Mesenchymal stem cell (in vitro differentiated cells and primary cell): ENCODE results near the gene ATXN7L1.

Experiments used
- DNase-seq: peaks from one replicate; pipeline ENCODE4 v3.0.0-alpha.2; 2013
- H2AFZ ChIP-seq: one replicate; pipeline ENCODE4 v1.6.1; 2013; ENCODE audit warnings: low read depth, mild to moderate bottlenecking, control low read depth, inconsistent platforms, low read length, moderate library complexity
- H2AK5ac ChIP-seq: 2 replicates; pipeline ENCODE4 v1.6.1; 2013; ENCODE audit warnings: low read length, moderate library complexity, mild to moderate bottlenecking, inconsistent platforms; ENCODE audit not compliant: severe bottlenecking
- H2BK120ac ChIP-seq: one replicate; pipeline ENCODE4 v1.6.1; 2013; ENCODE audit warnings: low read depth, mild to moderate bottlenecking, inconsistent platforms, low read length, moderate library complexity
- H2BK12ac ChIP-seq, 2 experiments: one replicate each; pipeline ENCODE4 v1.6.1; 2013; ENCODE audit warnings: inconsistent platforms in 2 of 2, low read length in 2 of 2, mild to moderate bottlenecking in 2 of 2, moderate library complexity in 2 of 2, control low read depth in 1 of 2
- H2BK15ac ChIP-seq: one replicate; pipeline ENCODE4 v1.6.1; 2013; ENCODE audit warnings: mild to moderate bottlenecking, low read depth, inconsistent platforms; ENCODE audit not compliant: poor library complexity, severe bottlenecking
- H2BK5ac ChIP-seq: 2 replicates; pipeline ENCODE4 v1.6.1; 2013; ENCODE audit warnings: low read depth, mild to moderate bottlenecking, low read length, control low read depth, inconsistent platforms; ENCODE audit not compliant: poor library complexity, severe bottlenecking
- H3K14ac ChIP-seq, 2 experiments: one replicate each; pipeline ENCODE4 v1.6.1; 2013; ENCODE audit warnings: inconsistent platforms in 2 of 2, low read length in 2 of 2, control low read depth in 1 of 2, mild to moderate bottlenecking in 1 of 2, moderate library complexity in 1 of 2
- H3K18ac ChIP-seq, 2 experiments: one replicate each; pipeline ENCODE4 v1.6.1; 2013; ENCODE audit warnings: inconsistent platforms in 2 of 2, low read length in 2 of 2, control low read depth in 1 of 2, low read depth in 1 of 2, mild to moderate bottlenecking in 1 of 2
- H3K23ac ChIP-seq, 2 experiments: one replicate each; pipeline ENCODE4 v1.6.1; 2013; ENCODE audit warnings: inconsistent platforms in 2 of 2, low read length in 2 of 2, mild to moderate bottlenecking in 2 of 2, moderate library complexity in 2 of 2, control low read depth in 1 of 2
- H3K27ac ChIP-seq: 2 replicates; pipeline ENCODE4 v1.5.1; 2013; ENCODE audit warnings: mild to moderate bottlenecking, moderate library complexity, low read length, control low read depth, inconsistent platforms; ENCODE audit not compliant: poor library complexity, severe bottlenecking
- H3K27me3 ChIP-seq, 2 experiments: 2 replicates each; pipeline versions ENCODE4 v1.6.1 to v1.7.0; 2013; ENCODE audit warnings: low read length in 2 of 2, mild to moderate bottlenecking in 2 of 2, moderate library complexity in 2 of 2, control low read depth in 1 of 2, inconsistent platforms in 1 of 2; ENCODE audit not compliant: control insufficient read depth in 1 of 2, insufficient read depth in 1 of 2
- H3K36me3 ChIP-seq, 2 experiments: 2 replicates each; pipeline versions ENCODE4 v1.6.1 to v1.7.0; 2013; ENCODE audit warnings: low read length in 2 of 2, control low read depth in 1 of 2, inconsistent platforms in 1 of 2, low read depth in 1 of 2, mild to moderate bottlenecking in 1 of 2; ENCODE audit not compliant: insufficient read depth in 2 of 2, control insufficient read depth in 1 of 2
- H3K4ac ChIP-seq, 2 experiments: one replicate each; pipeline ENCODE4 v1.6.1; 2013; ENCODE audit warnings: inconsistent platforms in 2 of 2, low read length in 2 of 2, mild to moderate bottlenecking in 2 of 2, moderate library complexity in 2 of 2, control low read depth in 1 of 2, low read depth in 1 of 2
- H3K4me1 ChIP-seq: 2 replicates; pipeline ENCODE4 v1.6.1; 2013; ENCODE audit warnings: low read depth, low read length, control low read depth; ENCODE audit not compliant: control insufficient read depth, insufficient read depth
- H3K4me2 ChIP-seq: 2 replicates; pipeline ENCODE4 v1.6.1; 2013; ENCODE audit warnings: low read length, mild to moderate bottlenecking, inconsistent platforms; ENCODE audit not compliant: poor library complexity, severe bottlenecking
- H3K4me3 ChIP-seq, 2 experiments: 2 replicates each; pipeline versions ENCODE4 v1.5.1 to v1.7.0; 2013; ENCODE audit warnings: low read length in 2 of 2, mild to moderate bottlenecking in 2 of 2, control low read depth in 1 of 2, low read depth in 1 of 2; ENCODE audit not compliant: insufficient read depth in 1 of 2
- H3K79me1 ChIP-seq: replicated peaks from 2 replicates; pipeline ENCODE4 v1.6.1; 2013; ENCODE audit warnings: mild to moderate bottlenecking, control low read depth, low read length, inconsistent platforms; ENCODE audit not compliant: poor library complexity, severe bottlenecking
- H3K9ac ChIP-seq: 2 replicates; pipeline ENCODE4 v1.7.0; 2013; ENCODE audit warnings: mild to moderate bottlenecking, low read length, moderate library complexity
- H3K9me3 ChIP-seq: 2 replicates; pipeline ENCODE4 v1.7.0; 2013; ENCODE audit warnings: mild to moderate bottlenecking, low read length; ENCODE audit not compliant: control insufficient read depth
- H4K8ac ChIP-seq: one replicate; pipeline ENCODE4 v1.6.1; 2013; ENCODE audit warnings: inconsistent platforms, mild to moderate bottlenecking, low read length, moderate library complexity
- H4K91ac ChIP-seq: one replicate; pipeline ENCODE4 v1.6.1; 2013; ENCODE audit warnings: mild to moderate bottlenecking, low read length, inconsistent platforms
- WGBS: methylation state at CpG from one replicate; pipeline ENCODE4 v1.1.7; 2013; ENCODE audit warnings: mixed read lengths; 5-methylcytosine and 5-hydroxymethylcytosine counted together

The ATXN7L1 gene

GRCh38 chr7:105890290-105890997 is 14.0 kb upstream of the ATXN7L1 start:
- peak; percentile 71 for DNase-seq
- Histone ChIP-seq H3K36me3 (peaks cover 0 to 45% of the 10 kb centered on the region in 2 experiments), H3K4ac (no peak overlapping the region), H2BK5ac (no peak overlapping the region), H2AFZ (no peak overlapping the region), H3K14ac (no peak overlapping the region), H3K79me1 (peaks cover 7% of the 10 kb centered on the region), H3K9me3 (no peaks in the 10 kb centered on the region), H2AK5ac (no peak overlapping the region), H3K4me3 (no peak overlapping the region), H2BK15ac (no peak overlapping the region), H2BK120ac (no peak overlapping the region), H3K9ac (no peak overlapping the region), H2BK12ac (peak overlapping the region in 1 of 2 experiments; percentile 49), H4K8ac (no peak overlapping the region), H3K4me2 (no peak overlapping the region), H3K27me3 (no peaks in the 10 kb centered on the region), H3K27ac (no peak overlapping the region), H3K18ac (no peak overlapping the region), H3K23ac (no peak overlapping the region), H4K91ac (no peak overlapping the region), H3K4me1 (peaks cover under 1% of the 10 kb centered on the region)
- WGBS = 96% methylated on average over 1 of the region's 4 CpGs

GRCh38 chr7:105887569-105888189 is 11.3 kb upstream of the ATXN7L1 start:
- H3K14ac ChIP-seq = no peak overlapping the region
- H3K36me3 ChIP-seq = peaks cover 0 to 26% of the 10 kb centered on the region in 2 experiments
- H2AFZ ChIP-seq = peak overlapping the region; percentile 42
- H3K4ac ChIP-seq = no peak overlapping the region
- H2BK5ac ChIP-seq = no peak overlapping the region
- H2BK12ac ChIP-seq = no peak overlapping the region
- H2AK5ac ChIP-seq = no peak overlapping the region
- no peak overlapping the region for H3K18ac ChIP-seq
- no peaks in the 10 kb centered on the region for H3K9me3 ChIP-seq
- no peak overlapping the region for H3K4me2 ChIP-seq
- H3K4me3 ChIP-seq = no peak overlapping the region
- no peak overlapping the region for H4K8ac ChIP-seq
- H3K27me3 ChIP-seq = no peaks in the 10 kb centered on the region
- H3K23ac ChIP-seq = no peak overlapping the region
- no peak for DNase-seq
- no peak overlapping the region for H2BK120ac ChIP-seq
- H2BK15ac ChIP-seq = no peak overlapping the region
- no peak overlapping the region for H3K27ac ChIP-seq
- H3K4me1 ChIP-seq = peaks cover 2% of the 10 kb centered on the region
- no peak overlapping the region for H3K9ac ChIP-seq
- peaks cover 7% of the 10 kb centered on the region for H3K79me1 ChIP-seq
- 76% methylated on average over 5 of the region's 6 CpGs for WGBS
- H4K91ac ChIP-seq = no peak overlapping the region

- H3K9me3 ChIP-seq = no peaks in the 10 kb centered on the region
- H2AK5ac ChIP-seq = no peak overlapping the region
- H3K9ac ChIP-seq = no peak overlapping the region
- peaks cover 2% of the 10 kb centered on the region for H3K4me1 ChIP-seq
- no peak overlapping the region for H2BK120ac ChIP-seq
- no peak overlapping the region for H4K91ac ChIP-seq
- 94% methylated on average over 2 of the region's 2 CpGs for WGBS
- no peak overlapping the region for H2BK5ac ChIP-seq
- peaks cover 0 to 18% of the 10 kb centered on the region in 2 experiments for H3K36me3 ChIP-seq
- H2AFZ ChIP-seq = no peak overlapping the region
- no peak overlapping the region for H2BK12ac ChIP-seq
- no peak overlapping the region for H3K14ac ChIP-seq
- peaks cover 7% of the 10 kb centered on the region for H3K79me1 ChIP-seq
- H3K4me3 ChIP-seq = no peak overlapping the region
- no peak overlapping the region for H4K8ac ChIP-seq
- no peak overlapping the region for H3K4me2 ChIP-seq
- no peak for DNase-seq
- H3K23ac ChIP-seq = no peak overlapping the region
- no peak overlapping the region for H3K27ac ChIP-seq
- H3K27me3 ChIP-seq = no peaks in the 10 kb centered on the region
- H3K4ac ChIP-seq = no peak overlapping the region
- no peak overlapping the region for H2BK15ac ChIP-seq
- no peak overlapping the region for H3K18ac ChIP-seq
These were observed 10.4 kb upstream of the ATXN7L1 start for GRCh38 chr7:105886776-105887175.

GRCh38 chr7:105885387-105886111 is 9.2 kb upstream of the ATXN7L1 start:
- WGBS = 92% methylated on average over 4 of the region's 6 CpGs
- H3K14ac ChIP-seq = no peak overlapping the region
- H3K18ac ChIP-seq = no peak overlapping the region
- peak; percentile 27 for DNase-seq
- H2BK15ac ChIP-seq = no peak overlapping the region
- H2BK5ac ChIP-seq = no peak overlapping the region
- H3K4ac ChIP-seq = no peak overlapping the region
- no peak overlapping the region for H3K27ac ChIP-seq
- no peak overlapping the region for H2AFZ ChIP-seq
- no peak overlapping the region for H4K91ac ChIP-seq
- peak overlapping the region; percentile 5 for H2BK120ac ChIP-seq
- no peak overlapping the region for H2BK12ac ChIP-seq
- no peak overlapping the region for H3K9ac ChIP-seq
- peaks cover 0 to 6% of the 10 kb centered on the region in 2 experiments for H3K36me3 ChIP-seq
- no peak overlapping the region for H4K8ac ChIP-seq
- H3K9me3 ChIP-seq = no peaks in the 10 kb centered on the region
- H3K27me3 ChIP-seq = no peaks in the 10 kb centered on the region
- H2AK5ac ChIP-seq = no peak overlapping the region
- peak overlapping the region in 1 of 2 experiments; percentile 74 for H3K23ac ChIP-seq
- H3K79me1 ChIP-seq = peaks cover 9% of the 10 kb centered on the region
- H3K4me1 ChIP-seq = peaks cover 2% of the 10 kb centered on the region
- H3K4me3 ChIP-seq = no peak overlapping the region
- H3K4me2 ChIP-seq = no peak overlapping the region
